ENCODE results near the gene DIP2C. TPM values are rescaled to one million over a fixed set of nuclear protein-coding genes. Genes with fewer than 3 reads are reported as not detected.

Gene DIP2C
- total RNA-seq, 1 donor from 2014 or later: 10.1 TPM

DNA sequence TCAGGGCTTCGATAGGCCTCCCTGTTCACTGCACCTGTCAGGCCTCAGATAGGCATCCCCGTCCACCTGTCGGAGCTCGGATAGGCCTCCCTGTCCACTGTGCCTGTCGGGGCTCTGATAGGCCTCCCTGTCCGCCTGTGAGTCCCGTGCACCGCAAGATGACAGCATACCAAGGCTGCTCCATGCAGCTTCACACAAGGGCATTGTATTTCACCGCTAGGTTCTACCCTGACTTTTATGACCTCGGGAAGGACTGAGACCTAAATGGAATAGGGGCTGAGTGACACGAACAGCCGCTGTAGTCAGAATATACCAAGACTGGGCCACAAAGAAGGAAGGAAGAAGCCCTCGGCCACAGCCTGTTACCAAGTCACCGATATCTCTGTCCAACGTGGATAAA, 271.2 kb downstream of the DIP2C start:
- Histone ChIP-seq H3K4me2 (no peak overlapping the region), H3K79me2 (ENCODE audit: low read depth) (no peaks in the 10 kb centered on the region), H3K36me3 (no peaks in the 10 kb centered on the region), H2AFZ (replicated peaks) (no peak overlapping the region), H3K4me3 (no peak overlapping the region), H3K9ac (no peak overlapping the region), H3F3A (ENCODE audit: low read depth) (no peaks in the 10 kb centered on the region), H4K20me1 (ENCODE audit: low read depth) (peaks cover 4% of the 10 kb centered on the region), H3K4me1 (peaks cover 13% of the 10 kb centered on the region), H3K27me3 (no peaks in the 10 kb centered on the region), H3K27ac (no peak overlapping the region), H3K9me3 (ENCODE audit: low read depth) (no peaks in the 10 kb centered on the region)
- H3K4me1 Mint-ChIP-seq: peaks cover 2% of the 10 kb centered on the region
- H3K4me3 Mint-ChIP-seq: no peak overlapping the region
- DNase-seq (ENCODE audit: low spot score): no peak
- H3K36me3 Mint-ChIP-seq: peaks cover 34% of the 10 kb centered on the region
- peaks cover 2% of the 10 kb centered on the region for H3K27me3 Mint-ChIP-seq (ENCODE audit: insufficient read depth, low read depth)
- no peaks in the 10 kb centered on the region for H3K9me3 Mint-ChIP-seq
- no peak for TF ChIP-seq EZH2 (IDR thresholded peaks at IDR 0.05)
- TF ChIP-seq, protein P1, sequence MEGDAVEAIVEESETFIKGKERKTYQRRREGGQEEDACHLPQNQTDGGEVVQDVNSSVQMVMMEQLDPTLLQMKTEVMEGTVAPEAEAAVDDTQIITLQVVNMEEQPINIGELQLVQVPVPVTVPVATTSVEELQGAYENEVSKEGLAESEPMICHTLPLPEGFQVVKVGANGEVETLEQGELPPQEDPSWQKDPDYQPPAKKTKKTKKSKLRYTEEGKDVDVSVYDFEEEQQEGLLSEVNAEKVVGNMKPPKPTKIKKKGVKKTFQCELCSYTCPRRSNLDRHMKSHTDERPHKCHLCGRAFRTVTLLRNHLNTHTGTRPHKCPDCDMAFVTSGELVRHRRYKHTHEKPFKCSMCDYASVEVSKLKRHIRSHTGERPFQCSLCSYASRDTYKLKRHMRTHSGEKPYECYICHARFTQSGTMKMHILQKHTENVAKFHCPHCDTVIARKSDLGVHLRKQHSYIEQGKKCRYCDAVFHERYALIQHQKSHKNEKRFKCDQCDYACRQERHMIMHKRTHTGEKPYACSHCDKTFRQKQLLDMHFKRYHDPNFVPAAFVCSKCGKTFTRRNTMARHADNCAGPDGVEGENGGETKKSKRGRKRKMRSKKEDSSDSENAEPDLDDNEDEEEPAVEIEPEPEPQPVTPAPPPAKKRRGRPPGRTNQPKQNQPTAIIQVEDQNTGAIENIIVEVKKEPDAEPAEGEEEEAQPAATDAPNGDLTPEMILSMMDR (IDR thresholded peaks at IDR 0.05): no peak
- no peak for TF ChIP-seq EZH2phosphoT487 (IDR thresholded peaks at IDR 0.05)
- H3K27ac Mint-ChIP-seq: no peak overlapping the region

DNA sequence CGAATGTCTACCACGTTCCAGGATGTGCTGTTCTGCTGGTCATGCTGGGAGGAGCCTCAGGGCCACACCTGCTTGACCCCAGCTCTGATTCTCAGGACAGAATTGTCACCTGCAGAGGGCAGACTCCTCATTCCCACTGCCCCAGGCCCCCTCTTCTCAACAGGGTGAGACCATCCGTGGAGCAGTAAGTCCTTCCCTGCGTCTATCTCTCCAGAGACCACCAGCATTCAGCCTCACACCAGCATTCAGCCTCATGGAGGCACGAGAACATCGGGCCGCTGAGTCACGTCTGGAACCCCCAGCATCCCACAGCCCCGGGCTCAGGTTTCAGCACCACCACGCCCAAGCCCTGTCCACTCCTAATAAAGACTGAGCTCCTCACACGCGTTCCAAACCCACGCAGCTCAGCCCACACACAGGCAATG, 273.4 kb downstream of the DIP2C start:
- H3K4me3 Mint-ChIP-seq: no peak overlapping the region
- TF ChIP-seq EZH2phosphoT487 (IDR thresholded peaks at IDR 0.05) (no peak), EZH2 (IDR thresholded peaks at IDR 0.05) (no peak)
- TF ChIP-seq, protein P1 (IDR thresholded peaks at IDR 0.05): peak; percentile 42
- no peak overlapping the region for H3K27ac Mint-ChIP-seq
- peaks cover 2% of the 10 kb centered on the region for H3K27me3 Mint-ChIP-seq (ENCODE audit: insufficient read depth, low read depth)
- H3K27ac ChIP-seq: no peak overlapping the region
- no peak overlapping the region for H3K4me2 ChIP-seq
- H3K36me3 ChIP-seq: no peaks in the 10 kb centered on the region
- H2AFZ ChIP-seq (replicated peaks): no peak overlapping the region
- no peaks in the 10 kb centered on the region for H3K9me3 Mint-ChIP-seq
- H3K9ac ChIP-seq: no peak overlapping the region
- H3K36me3 Mint-ChIP-seq: peaks cover 28% of the 10 kb centered on the region
- no peaks in the 10 kb centered on the region for H3K27me3 ChIP-seq
- peaks cover 7% of the 10 kb centered on the region for H3K4me1 ChIP-seq
- H3K4me3 ChIP-seq: no peak overlapping the region
- peaks cover 4% of the 10 kb centered on the region for H4K20me1 ChIP-seq (ENCODE audit: low read depth)
- peak; percentile 41 for DNase-seq (ENCODE audit: low spot score)
- no peaks in the 10 kb centered on the region for H3K9me3 ChIP-seq (ENCODE audit: low read depth)
- peaks cover 7% of the 10 kb centered on the region for H3K4me1 Mint-ChIP-seq
- no peaks in the 10 kb centered on the region for H3K79me2 ChIP-seq (ENCODE audit: low read depth)
- no peaks in the 10 kb centered on the region for H3F3A ChIP-seq (ENCODE audit: low read depth)

DNA sequence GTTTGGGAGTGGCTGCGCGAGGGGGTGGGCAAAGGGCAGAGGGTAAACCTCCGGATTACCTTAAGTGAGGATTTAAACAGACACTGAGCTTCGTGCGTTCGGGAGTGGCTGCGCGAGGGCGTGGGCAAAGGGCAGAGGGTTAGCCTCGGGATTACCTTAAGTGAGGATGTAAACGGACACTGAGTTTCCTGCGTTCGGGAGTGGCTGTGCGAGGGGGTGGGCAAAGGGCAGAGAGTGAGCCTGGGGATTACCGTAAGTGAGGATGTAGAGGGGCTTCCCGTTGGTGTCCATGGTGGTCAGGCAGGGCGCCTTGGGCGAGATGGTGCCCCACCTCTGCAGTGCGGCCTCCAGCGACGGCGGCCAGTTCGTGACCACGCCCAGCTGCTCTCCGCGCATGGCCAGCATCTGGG, 275.8 kb downstream of the DIP2C start:
- Histone ChIP-seq H3K79me2 (ENCODE audit: low read depth) (no peaks in the 10 kb centered on the region), H2AFZ (replicated peaks) (no peak overlapping the region), H3K27ac (no peak overlapping the region), H3K9me3 (ENCODE audit: low read depth) (no peaks in the 10 kb centered on the region), H3K4me3 (no peak overlapping the region), H3K4me1 (peaks cover 7% of the 10 kb centered on the region), H3K36me3 (no peaks in the 10 kb centered on the region), H4K20me1 (ENCODE audit: low read depth) (peaks cover 8% of the 10 kb centered on the region), H3F3A (ENCODE audit: low read depth) (no peaks in the 10 kb centered on the region), H3K4me2 (no peak overlapping the region), H3K9ac (no peak overlapping the region), H3K27me3 (no peaks in the 10 kb centered on the region)
- H3K9me3 Mint-ChIP-seq: no peaks in the 10 kb centered on the region
- TF ChIP-seq EZH2phosphoT487 (IDR thresholded peaks at IDR 0.05): no peak
- TF ChIP-seq, protein P1 (IDR thresholded peaks at IDR 0.05): no peak
- H3K27me3 Mint-ChIP-seq (ENCODE audit: insufficient read depth, low read depth): peaks cover 2% of the 10 kb centered on the region
- H3K4me1 Mint-ChIP-seq: peaks cover 7% of the 10 kb centered on the region
- H3K4me3 Mint-ChIP-seq: peak overlapping the region; percentile 36
- peak overlapping the region; percentile 34 for H3K27ac Mint-ChIP-seq
- H3K36me3 Mint-ChIP-seq: peaks cover 22% of the 10 kb centered on the region
- peak; percentile 51 for DNase-seq (ENCODE audit: low spot score)

Measured in neural progenitor cell (in vitro differentiated cells).